Mesendoderm (in vitro differentiated cells): ENCODE measurements around the gene SUPT6H.

ENCODE experiments used
- DNase-seq: peaks from one replicate; pipeline ENCODE4 v3.0.0; 2013
- H2AK5ac ChIP-seq: 2 replicates; pipeline ENCODE4 v1.6.1; 2013; ENCODE audit warnings: low read length, inconsistent platforms
- H2BK120ac ChIP-seq: 2 replicates; pipeline ENCODE4 v1.6.1; 2013; ENCODE audit warnings: low read depth, mild to moderate bottlenecking, low read length, moderate library complexity, mixed read lengths
- H2BK15ac ChIP-seq: replicated peaks from 2 replicates; pipeline ENCODE4 v1.6.1; 2013; ENCODE audit warnings: low read depth, mild to moderate bottlenecking, moderate library complexity
- H2BK5ac ChIP-seq: 2 replicates; pipeline ENCODE4 v1.6.1; 2013; ENCODE audit warnings: low read length, inconsistent platforms
- H3K18ac ChIP-seq: 2 replicates; pipeline ENCODE4 v1.6.1; 2013; ENCODE audit warnings: mild to moderate bottlenecking, low read length, mixed read lengths
- H3K23ac ChIP-seq: one replicate; pipeline ENCODE4 v1.6.1; 2013; ENCODE audit warnings: low read length
- H3K27ac ChIP-seq: 2 replicates; pipeline ENCODE4 v1.5.1; 2013; ENCODE audit warnings: low read depth, mild to moderate bottlenecking, inconsistent platforms, low read length, moderate library complexity
- H3K27me3 ChIP-seq: 2 replicates; pipeline ENCODE4 v1.6.1; 2013; ENCODE audit warnings: low read length, control low read depth, mild to moderate bottlenecking, inconsistent platforms; ENCODE audit not compliant: insufficient read depth, poor library complexity
- H3K36me3 ChIP-seq: 2 replicates; pipeline ENCODE4 v1.6.1; 2013; ENCODE audit warnings: low read length, inconsistent platforms; ENCODE audit not compliant: control insufficient read depth, insufficient read depth
- H3K4ac ChIP-seq: one replicate; pipeline ENCODE4 v1.6.1; 2013; ENCODE audit warnings: low read depth, mild to moderate bottlenecking, low read length, moderate library complexity
- H3K4me1 ChIP-seq: 2 replicates; pipeline ENCODE4 v1.6.1; 2013; ENCODE audit warnings: low read depth, low read length, inconsistent platforms; ENCODE audit not compliant: control insufficient read depth
- H3K4me2 ChIP-seq: 2 replicates; pipeline ENCODE4 v1.6.1; 2013; ENCODE audit warnings: low read length
- H3K4me3 ChIP-seq: 2 replicates; pipeline ENCODE4 v1.5.1; 2013; ENCODE audit warnings: mild to moderate bottlenecking, low read length
- H3K56ac ChIP-seq: one replicate; pipeline ENCODE4 v1.6.1; 2013; ENCODE audit warnings: low read length
- H3K79me1 ChIP-seq: 2 replicates; pipeline ENCODE4 v1.6.1; 2013; ENCODE audit warnings: low read length, inconsistent platforms
- H3K79me2 ChIP-seq: 2 replicates; pipeline ENCODE4 v1.6.1; 2013; ENCODE audit warnings: mild to moderate bottlenecking, low read length; ENCODE audit not compliant: control insufficient read depth, insufficient read depth
- H3K9ac ChIP-seq: 2 replicates; pipeline ENCODE4 v1.6.1; 2013; ENCODE audit warnings: low read length, inconsistent platforms
- H4K5ac ChIP-seq: one replicate; pipeline ENCODE4 v1.6.1; 2013; ENCODE audit warnings: low read length
- H4K8ac ChIP-seq: one replicate; pipeline ENCODE4 v1.6.1; 2013; ENCODE audit warnings: low read depth, mild to moderate bottlenecking, control low read depth, low read length, moderate library complexity
- WGBS: extraction: QIAGEN DNeasy Blood & Tissue Kit; methylation state at CpG from one replicate; pipeline ENCODE4 v1.1.7; 2013; ENCODE audit warnings: low lambda C conversion rate, missing lambda C conversion rate; ENCODE audit not compliant: insufficient coverage; ENCODE audit errors: extremely low coverage; 5-methylcytosine and 5-hydroxymethylcytosine counted together

Gene SUPT6H

DNA sequence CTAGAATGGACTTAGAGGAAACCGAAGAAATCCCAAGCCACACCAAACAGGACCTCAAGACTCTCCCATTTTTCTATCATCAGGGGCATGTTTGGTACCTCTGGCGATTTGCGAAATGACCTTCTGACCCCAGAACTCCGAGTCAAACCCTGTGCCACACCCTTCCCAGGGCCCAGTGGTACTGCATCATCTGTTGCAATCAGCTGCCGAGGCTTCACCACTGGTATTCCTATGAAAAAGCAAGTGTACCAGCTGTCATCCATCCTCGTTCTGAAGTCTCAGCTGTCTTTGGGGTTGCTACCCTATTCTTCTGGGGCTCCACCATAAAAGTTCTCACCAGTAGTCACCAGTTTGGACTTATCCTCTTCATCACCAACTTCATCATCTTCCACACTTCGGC lies 45.7 kb upstream of the SUPT6H start:
- Histone ChIP-seq H3K4me2 (no peak overlapping the region), H2AK5ac (no peak overlapping the region), H2BK5ac (no peak overlapping the region), H3K27me3 (no peaks in the 10 kb centered on the region), H3K36me3 (peaks cover 33% of the 10 kb centered on the region), H3K18ac (no peak overlapping the region), H3K4me3 (no peak overlapping the region), H4K5ac (no peak overlapping the region), H3K79me1 (no peaks in the 10 kb centered on the region), H3K27ac (no peak overlapping the region), H3K4ac (no peak overlapping the region), H3K56ac (no peak overlapping the region), H4K8ac (no peak overlapping the region), H3K4me1 (no peaks in the 10 kb centered on the region), H3K79me2 (no peaks in the 10 kb centered on the region), H3K23ac (no peak overlapping the region), H2BK120ac (no peak overlapping the region), H2BK15ac (no peak overlapping the region), H3K9ac (no peak overlapping the region)
- no peak for DNase-seq
- WGBS: no CpG with 5 or more reads among the region's 7 CpGs

DNA sequence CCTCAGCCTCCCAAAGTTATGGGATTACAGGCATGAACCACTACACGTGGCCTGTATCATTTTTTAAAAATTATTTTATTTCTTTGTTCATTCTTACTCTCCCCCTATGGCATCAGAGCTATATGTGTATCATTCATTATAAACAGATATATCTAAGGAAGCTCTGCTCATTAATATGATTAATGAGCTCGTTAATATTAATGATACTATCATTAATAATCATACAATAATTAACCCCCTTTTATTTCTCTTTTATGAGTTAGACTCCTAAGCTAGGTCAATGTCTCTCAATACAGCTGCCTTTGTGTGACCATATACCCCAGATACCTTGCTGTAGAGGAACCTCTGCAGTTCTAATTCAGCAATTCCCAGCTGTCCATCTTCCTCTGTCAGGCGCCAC lies 43.5 kb upstream of the SUPT6H start:
- Histone ChIP-seq H3K4me3 (no peak overlapping the region), H3K27me3 (no peaks in the 10 kb centered on the region), H3K18ac (no peak overlapping the region), H3K27ac (no peak overlapping the region), H3K4me2 (no peak overlapping the region), H3K79me1 (no peaks in the 10 kb centered on the region), H2BK15ac (no peak overlapping the region), H3K23ac (no peak overlapping the region), H4K8ac (no peak overlapping the region), H3K56ac (no peak overlapping the region), H4K5ac (no peak overlapping the region), H3K36me3 (peaks cover 35% of the 10 kb centered on the region), H3K4me1 (no peaks in the 10 kb centered on the region), H2BK5ac (no peak overlapping the region), H2BK120ac (no peak overlapping the region), H3K79me2 (no peaks in the 10 kb centered on the region), H3K9ac (no peak overlapping the region), H3K4ac (no peak overlapping the region), H2AK5ac (no peak overlapping the region)
- WGBS: 100% methylated on average over 1 of the region's 3 CpGs
- no peak for DNase-seq

DNA sequence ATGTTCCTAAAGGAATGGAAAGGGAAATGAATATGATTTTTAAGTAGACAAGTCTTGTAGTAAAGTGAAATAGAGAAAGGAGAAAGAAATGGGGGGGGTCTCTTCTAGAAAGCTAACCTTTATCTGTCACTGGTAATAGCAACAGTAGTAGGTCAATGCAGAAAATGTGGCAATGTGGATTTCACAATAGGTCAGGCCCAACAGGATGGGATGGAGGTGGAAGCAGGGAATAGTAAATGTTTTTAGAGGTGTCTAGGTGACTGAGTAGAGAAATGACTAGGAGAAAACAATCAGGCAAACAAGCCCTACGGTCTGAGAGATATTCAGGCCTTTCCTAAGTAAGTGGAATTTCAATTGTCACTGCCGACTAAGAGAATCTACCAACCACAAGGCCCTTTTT lies 42.0 kb upstream of the SUPT6H start:
- Histone ChIP-seq H3K36me3 (peaks cover 38% of the 10 kb centered on the region), H3K23ac (no peak overlapping the region), H4K5ac (no peak overlapping the region), H3K27ac (no peak overlapping the region), H3K79me1 (peaks cover 1% of the 10 kb centered on the region), H3K56ac (no peak overlapping the region), H3K79me2 (no peaks in the 10 kb centered on the region), H3K4me1 (no peaks in the 10 kb centered on the region), H3K4ac (no peak overlapping the region), H3K9ac (no peak overlapping the region), H2BK120ac (no peak overlapping the region), H3K4me3 (no peak overlapping the region), H3K27me3 (no peaks in the 10 kb centered on the region), H3K4me2 (no peak overlapping the region), H3K18ac (no peak overlapping the region), H2BK5ac (no peak overlapping the region), H2BK15ac (no peak overlapping the region), H4K8ac (no peak overlapping the region), H2AK5ac (no peak overlapping the region)
- WGBS: no CpG with 5 or more reads among the region's 2 CpGs
- no peak for DNase-seq

DNA sequence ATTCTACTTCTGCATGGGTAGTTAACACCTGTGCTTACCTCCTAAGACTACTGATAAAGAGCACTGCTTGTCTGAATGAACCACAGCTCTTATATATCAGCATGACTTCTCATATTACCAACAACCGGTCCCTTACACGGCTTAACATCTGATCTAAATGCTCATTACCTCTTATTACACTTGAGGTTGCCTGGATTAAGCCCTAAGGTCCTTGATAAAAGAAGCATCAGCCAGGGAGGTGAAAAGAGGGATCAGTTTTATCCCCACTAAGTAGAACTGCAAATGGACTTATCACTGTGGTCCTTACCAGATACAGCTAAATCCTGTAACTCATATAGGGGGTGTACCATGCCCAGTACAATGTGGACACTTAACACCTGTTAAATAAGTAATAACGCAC lies 39.8 kb upstream of the SUPT6H start:
- H3K27me3 ChIP-seq: no peaks in the 10 kb centered on the region
- H4K5ac ChIP-seq: no peak overlapping the region
- no peak overlapping the region for H3K4ac ChIP-seq
- peaks cover 1% of the 10 kb centered on the region for H3K79me1 ChIP-seq
- WGBS: no CpG with 5 or more reads among the region's 3 CpGs
- H2BK5ac ChIP-seq: no peak overlapping the region
- H3K4me3 ChIP-seq: no peak overlapping the region
- no peak overlapping the region for H2BK15ac ChIP-seq
- no peak overlapping the region for H4K8ac ChIP-seq
- H3K36me3 ChIP-seq: peaks cover 33% of the 10 kb centered on the region
- H3K56ac ChIP-seq: no peak overlapping the region
- no peak overlapping the region for H3K18ac ChIP-seq
- H3K9ac ChIP-seq: no peak overlapping the region
- peak; percentile 23 for DNase-seq
- H3K79me2 ChIP-seq: no peaks in the 10 kb centered on the region
- no peak overlapping the region for H3K4me2 ChIP-seq
- H3K27ac ChIP-seq: no peak overlapping the region
- no peaks in the 10 kb centered on the region for H3K4me1 ChIP-seq
- H2AK5ac ChIP-seq: no peak overlapping the region
- H2BK120ac ChIP-seq: no peak overlapping the region
- H3K23ac ChIP-seq: no peak overlapping the region

DNA sequence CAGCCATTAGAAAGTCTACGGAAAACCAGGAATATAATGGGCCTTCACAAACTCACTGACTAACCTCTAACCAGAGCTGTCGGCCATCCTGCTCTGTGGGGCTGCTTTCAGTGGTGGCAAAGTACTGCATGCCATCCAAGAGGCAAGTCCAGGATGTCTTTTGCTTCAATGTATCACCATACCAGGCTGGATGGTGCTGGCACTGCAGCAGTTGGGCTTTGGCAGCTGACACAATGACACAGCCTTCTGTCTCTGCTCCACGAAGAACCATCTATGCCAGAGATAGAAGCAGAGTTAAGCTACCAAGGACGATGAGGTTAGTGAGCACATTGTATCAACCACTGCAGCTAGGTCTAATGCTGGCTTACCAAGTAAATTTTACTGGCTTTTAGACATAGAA lies 38.3 kb upstream of the SUPT6H start:
- DNase-seq: no peak
- Histone ChIP-seq H3K56ac (no peak overlapping the region), H4K8ac (no peak overlapping the region), H3K4me2 (no peak overlapping the region), H2AK5ac (no peak overlapping the region), H2BK15ac (no peak overlapping the region), H3K27ac (no peak overlapping the region), H4K5ac (no peak overlapping the region), H3K9ac (no peak overlapping the region), H3K4me3 (no peak overlapping the region), H2BK120ac (no peak overlapping the region), H3K18ac (no peak overlapping the region), H3K27me3 (no peaks in the 10 kb centered on the region), H2BK5ac (no peak overlapping the region), H3K79me2 (no peaks in the 10 kb centered on the region), H3K79me1 (peaks cover 1% of the 10 kb centered on the region), H3K4ac (no peak overlapping the region), H3K36me3 (peaks cover 35% of the 10 kb centered on the region), H3K23ac (no peak overlapping the region), H3K4me1 (no peaks in the 10 kb centered on the region)
- WGBS: no CpG with 5 or more reads among the region's 4 CpGs

DNA sequence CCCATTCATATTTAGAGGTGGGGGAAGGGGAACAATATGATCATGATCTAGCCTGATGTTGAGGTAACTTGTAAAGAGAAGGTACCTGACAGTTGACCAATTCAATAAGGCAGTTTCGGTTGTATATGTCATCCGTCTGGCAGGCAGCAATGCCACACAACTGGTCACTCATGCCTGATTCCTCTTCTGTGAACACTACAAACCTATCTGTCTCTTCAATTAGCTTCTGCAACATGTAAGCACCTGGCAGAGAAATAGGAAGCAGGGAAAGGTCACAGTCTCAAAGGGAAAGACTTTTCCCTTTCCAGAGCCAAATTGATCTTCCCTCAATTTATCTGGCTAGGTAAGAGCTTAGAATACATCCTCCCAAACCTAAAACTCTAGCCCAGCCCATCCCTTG lies 37.9 kb upstream of the SUPT6H start:
- Histone ChIP-seq H3K27ac (no peak overlapping the region), H3K36me3 (peaks cover 34% of the 10 kb centered on the region), H2AK5ac (no peak overlapping the region), H3K18ac (no peak overlapping the region), H4K8ac (no peak overlapping the region), H3K56ac (no peak overlapping the region), H2BK15ac (no peak overlapping the region), H2BK5ac (no peak overlapping the region), H2BK120ac (no peak overlapping the region), H4K5ac (no peak overlapping the region), H3K4me3 (no peak overlapping the region), H3K27me3 (no peaks in the 10 kb centered on the region), H3K4me1 (no peaks in the 10 kb centered on the region), H3K79me2 (no peaks in the 10 kb centered on the region), H3K4me2 (no peak overlapping the region), H3K79me1 (peaks cover 1% of the 10 kb centered on the region), H3K23ac (no peak overlapping the region), H3K9ac (no peak overlapping the region), H3K4ac (no peak overlapping the region)
- no peak for DNase-seq
- WGBS: no CpG with 5 or more reads among the region's 2 CpGs
